GM20431 (cell line): ENCODE results near the gene FADS2.

Experiments
- in situ Hi-C: fragments of 300-500 bp; cut with MseI, MboI; formaldehyde crosslinking; loops from one replicate; pipeline ENCODE4 v1.15.0; 2020; ENCODE audit warnings: low sequenced_read_pairs; ENCODE audit not compliant: unreplicated experiment

The FADS2 gene

DNA sequence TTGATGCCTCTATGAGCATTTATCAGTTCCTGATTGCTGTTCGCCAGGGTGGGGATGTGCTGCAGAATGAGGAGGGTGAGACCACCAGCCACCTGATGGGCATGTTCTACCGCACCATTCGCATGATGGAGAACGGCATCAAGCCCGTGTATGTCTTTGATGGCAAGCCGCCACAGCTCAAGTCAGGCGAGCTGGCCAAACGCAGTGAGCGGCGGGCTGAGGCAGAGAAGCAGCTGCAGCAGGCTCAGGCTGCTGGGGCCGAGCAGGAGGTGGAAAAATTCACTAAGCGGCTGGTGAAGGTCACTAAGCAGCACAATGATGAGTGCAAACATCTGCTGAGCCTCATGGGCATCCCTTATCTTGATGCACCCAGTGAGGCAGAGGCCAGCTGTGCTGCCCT is 32.6 kb upstream of the FADS2 start:
- in situ Hi-C loops = no loop called here

DNA sequence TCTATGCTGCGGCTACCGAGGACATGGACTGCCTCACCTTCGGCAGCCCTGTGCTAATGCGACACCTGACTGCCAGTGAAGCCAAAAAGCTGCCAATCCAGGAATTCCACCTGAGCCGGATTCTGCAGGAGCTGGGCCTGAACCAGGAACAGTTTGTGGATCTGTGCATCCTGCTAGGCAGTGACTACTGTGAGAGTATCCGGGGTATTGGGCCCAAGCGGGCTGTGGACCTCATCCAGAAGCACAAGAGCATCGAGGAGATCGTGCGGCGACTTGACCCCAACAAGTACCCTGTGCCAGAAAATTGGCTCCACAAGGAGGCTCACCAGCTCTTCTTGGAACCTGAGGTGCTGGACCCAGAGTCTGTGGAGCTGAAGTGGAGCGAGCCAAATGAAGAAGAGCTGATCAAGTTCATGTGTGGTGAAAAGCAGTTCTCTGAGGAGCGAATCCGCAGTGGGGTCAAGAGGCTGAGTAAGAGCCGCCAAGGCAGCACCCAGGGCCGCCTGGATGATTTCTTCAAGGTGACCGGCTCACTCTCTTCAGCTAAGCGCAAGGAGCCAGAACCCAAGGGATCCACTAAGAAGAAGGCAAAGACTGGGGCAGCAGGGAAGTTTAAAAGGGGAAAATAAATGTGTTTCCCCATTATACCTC is 32.1 kb upstream of the FADS2 start:
- in situ Hi-C loops = no loop called here

DNA sequence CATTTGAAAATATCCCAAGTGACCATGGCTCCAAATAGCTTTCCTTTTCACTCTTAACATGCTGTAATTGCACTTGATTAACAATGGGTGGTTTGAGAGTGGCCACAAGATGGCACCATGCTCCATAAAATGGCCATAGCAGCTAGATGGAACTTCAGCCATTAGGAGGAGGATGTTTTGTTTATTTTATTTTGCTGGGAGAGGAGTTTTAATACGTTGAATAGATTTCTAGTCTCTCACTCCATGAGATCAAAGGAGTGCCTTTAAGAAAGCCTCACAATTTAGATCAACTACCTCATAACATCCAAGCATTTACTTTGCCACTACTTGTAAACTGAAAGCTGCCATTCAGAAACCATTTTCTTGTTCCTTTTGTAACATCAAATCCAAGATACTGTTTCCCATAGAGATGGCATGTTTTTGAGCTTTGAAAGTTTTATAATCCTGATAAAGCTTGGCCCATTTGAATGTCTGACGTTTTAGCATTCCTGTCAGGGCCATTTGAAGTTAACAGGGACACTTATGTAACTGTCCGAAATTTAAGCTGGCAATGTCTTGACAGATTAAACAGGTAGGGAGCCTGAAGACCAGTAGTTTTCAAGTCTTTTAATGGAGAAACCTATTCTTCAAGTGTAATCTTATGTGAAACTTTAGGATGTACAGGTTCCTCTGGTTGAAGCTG is 30.7 kb upstream of the FADS2 start:
- in situ Hi-C loops = no loop called here

DNA sequence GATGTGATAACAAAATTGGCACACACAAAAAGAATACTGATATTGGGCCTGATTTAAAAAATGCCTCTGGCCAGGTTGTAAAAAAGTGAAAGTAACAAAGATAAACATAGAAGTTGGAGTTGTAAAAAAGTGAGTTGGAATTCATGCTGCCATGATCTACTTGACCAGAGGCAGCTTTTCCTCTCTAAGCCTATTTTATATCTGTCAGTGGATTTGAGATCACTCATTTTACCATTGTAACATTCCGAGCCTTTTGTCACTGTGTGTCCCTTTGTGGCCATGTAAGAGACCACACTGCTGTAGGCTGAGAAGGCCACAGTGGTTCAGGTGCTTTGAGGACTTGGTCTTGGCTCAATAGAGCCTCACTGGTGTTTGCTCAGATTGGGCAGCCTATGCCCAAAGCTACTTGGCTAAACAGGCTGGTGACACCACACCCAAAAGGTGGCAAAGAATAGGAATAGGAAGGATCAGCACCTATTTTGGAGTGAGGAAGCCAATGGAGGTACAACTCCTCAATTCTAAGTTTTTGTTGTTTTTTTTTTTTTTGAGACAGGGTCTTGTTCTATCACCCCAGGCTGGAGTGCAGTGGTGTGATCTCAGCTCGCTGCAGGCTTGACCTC is 28.3 kb upstream of the FADS2 start:
- in situ Hi-C loops = no loop called here

DNA sequence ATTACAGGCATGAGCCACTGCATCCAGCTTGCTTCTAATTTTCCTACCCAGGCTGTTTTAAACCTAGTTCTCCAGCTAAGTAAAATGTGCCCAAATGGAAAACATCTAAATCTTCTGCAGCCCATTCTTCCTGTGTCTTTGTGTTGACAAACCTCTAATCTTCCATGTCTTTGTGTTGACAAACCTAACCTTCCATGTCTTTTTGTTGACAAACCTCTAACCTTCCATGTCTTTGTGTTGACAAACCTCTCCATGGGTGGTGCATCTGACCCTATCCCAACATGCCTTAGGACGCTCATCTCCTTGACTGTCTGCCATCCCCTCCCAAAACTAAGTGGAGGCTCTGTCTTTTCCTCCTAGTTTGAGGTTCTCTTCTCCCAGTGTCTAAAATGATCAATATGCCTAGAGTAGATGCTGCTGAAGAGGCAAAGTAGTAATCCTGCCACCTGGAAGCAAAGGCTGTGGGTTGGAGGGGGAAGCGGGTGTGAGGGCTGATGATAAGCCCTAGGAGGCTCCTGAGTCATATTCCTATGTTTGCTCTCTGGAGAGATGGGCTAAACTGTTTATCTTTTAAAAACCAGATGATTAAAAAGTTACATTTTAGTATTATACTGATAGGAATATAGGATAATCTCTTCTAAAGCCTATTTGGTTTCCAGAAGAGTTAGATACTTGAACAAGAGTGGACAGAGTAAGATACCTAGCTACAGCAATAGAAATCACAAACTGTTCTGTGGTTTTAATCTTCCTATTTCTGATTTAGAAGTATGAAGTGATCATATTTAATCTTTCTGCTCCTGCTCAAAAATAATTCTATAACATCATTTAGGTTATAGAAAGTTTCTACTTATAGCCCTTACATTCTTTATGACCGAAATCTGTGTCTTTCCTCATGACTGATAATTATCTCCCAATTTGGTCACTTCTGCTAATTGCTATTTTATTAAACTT is 27.5 kb upstream of the FADS2 start:
- in situ Hi-C loops = no loop called here

DNA sequence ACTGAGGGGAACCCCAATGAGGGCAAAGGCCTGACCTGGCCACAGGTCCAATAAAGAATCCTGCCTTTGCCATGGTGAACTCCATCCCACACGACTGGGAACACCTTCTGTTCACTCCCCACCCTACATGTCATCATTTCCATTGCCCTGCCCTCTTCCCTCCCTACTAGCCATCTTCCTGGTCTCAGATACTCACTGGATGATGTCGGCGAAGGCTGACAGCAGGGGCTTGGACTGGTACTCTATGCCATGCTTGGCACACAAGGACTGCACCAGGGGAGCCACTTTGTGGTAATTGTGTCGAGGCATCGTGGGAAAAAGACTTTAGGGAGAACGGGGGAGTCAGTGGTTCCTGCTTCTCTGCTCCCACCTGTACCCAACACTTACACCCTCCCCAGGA is 25.5 kb upstream of the FADS2 start:
- in situ Hi-C loops = no loop called here

DNA sequence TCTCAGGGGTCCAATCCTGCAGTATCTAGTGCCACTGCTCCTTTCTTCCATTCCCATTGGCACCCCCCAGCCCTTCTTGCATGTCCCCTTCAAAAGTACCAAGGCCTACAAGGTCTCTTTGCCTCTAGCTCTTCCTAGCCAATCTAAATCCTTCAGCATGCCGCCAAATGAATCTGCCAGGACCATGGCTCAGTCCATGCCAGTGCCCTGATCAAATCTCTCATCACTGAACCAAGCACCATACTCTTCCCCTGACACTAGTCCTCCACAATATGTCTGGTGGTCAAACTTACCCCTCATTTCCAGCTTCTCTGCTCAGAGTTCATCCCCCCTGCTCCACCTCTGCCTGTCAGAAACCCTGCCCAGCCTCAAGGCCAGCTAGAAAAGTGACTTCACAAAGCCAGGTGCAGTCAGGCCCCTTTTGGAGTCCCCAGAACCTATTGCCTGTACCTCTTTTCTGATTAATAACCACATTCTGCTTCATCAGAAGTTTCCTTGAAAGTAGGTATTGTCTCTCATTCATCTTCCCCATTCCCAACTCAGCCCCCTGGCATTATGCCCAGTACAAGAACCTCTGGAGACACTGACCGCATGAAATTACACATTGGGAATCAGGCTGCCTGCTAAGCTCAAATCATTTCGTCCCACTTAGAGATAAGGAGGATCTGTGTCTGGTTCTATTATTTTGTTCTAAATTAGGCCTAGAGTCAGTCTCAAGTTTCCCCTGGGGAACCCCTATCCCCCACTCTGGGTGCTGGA is 24.0 kb upstream of the FADS2 start:
- in situ Hi-C loops = no loop called here

DNA sequence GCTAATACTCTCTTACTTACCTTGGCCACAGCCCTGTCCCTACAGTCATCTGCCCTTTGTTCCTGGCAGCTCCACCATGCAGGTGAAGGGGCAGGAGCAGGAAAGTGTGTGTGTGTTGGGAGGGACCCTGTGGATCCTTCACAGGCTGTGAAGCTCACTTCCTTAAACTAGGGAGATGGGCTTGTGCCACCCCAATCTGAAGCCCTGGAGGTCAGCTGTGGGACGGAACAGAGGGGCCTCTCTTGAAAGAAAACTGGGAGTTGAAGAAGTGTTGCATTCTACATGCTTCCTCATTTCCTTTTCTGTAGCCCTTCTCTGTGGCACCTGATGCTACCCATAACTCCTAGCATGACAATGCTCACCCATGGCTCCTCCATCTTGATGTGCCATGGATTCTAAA is 23.0 kb upstream of the FADS2 start:
- in situ Hi-C loops = no loop called here

DNA sequence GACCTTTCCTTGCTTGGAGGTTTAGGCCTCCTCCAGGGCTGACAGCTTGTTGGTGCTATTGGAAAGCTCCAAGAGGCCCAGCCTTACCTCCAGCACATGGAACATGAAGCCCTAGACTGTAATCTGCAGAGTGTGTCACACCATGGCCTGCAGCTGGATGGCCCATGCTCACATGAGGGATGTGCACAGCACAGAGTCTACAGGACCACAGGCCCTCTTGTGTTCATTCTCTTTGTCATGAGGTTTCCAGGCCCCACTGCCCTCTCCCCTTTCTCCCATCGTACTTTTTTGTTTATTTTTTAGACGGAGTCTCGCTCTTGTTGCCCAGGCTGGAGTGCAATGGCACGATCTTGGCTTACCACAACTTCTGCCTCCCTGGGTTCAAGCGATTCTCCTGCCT is 21.3 kb upstream of the FADS2 start:
- in situ Hi-C loops = no loop called here

DNA sequence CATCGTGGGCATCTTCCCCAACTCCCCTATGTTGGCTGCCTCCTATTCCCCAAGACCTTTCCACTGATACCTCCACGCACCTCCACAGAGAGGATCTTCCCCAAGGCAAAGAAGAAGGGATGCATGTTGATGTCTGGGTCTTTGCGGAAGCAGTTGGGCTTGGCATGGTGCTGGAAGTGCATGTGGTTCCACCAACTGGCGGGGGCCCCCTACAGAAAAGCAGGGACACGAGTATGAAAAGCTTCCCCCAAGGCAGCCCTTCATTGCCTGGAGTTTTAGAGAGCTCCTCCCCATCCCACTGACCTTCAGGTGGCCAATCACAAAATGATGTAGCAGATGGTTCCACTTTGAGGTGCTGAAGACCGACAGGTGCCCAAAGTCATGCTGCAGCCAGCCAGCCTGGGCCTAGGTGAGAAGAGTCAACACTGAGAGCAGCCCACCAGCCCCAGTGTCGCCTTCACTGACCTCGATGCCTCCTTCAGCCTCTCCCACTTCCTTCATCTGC is 17.4 kb upstream of the FADS2 start:
- in situ Hi-C loops = no loop called here

DNA sequence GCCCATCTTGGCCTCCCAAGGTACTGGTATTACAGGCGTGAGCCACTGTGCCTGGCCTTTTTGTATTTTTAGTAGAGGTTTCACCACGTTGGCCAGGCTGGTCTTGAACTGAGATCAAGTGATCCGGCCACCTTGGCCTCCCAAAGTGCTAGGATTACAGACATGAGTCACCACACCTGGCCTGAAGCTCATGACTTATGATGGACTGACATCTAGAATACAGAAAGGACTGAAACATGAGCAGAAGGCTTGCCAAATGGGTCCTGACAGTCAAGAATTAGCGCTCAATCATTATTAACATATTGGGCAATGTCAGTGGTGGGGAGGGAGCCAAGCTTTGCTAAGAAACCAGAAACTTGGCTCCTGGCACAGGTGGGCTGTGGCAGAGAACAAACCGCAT is 16.3 kb upstream of the FADS2 start:
- in situ Hi-C loops = no loop called here

DNA sequence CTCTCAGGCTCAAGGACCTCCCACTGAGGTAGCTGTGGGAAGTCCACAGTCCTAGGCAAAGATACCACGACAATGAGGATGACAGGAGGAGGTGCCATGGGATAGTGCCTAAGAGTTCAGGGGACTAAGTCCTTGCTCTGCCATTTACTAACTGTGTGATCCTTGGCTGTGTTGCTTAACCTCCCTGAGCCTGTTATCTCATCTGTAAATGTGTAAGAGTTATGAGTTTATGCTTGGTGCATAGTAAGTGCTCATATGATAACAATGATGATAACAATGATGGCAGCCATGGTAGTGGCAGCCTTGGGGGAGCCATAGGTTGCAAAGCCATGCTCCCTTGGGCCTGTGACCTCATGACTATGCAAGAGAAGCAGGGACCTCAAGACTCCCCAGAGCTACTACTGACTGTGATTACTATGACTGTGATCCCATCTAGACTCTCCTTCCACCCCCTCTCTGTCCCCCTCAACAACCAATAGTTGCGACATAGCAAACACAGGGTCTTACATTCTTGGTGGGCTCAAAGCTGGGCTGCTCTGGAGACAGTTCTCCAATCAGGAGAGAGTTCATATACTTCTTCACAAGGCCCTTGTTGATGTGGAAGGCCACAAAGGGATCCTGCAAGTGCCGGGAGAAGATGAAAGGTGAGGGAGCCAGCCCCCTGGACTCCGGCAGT is 15.2 kb upstream of the FADS2 start:
- in situ Hi-C loops = no loop called here

DNA sequence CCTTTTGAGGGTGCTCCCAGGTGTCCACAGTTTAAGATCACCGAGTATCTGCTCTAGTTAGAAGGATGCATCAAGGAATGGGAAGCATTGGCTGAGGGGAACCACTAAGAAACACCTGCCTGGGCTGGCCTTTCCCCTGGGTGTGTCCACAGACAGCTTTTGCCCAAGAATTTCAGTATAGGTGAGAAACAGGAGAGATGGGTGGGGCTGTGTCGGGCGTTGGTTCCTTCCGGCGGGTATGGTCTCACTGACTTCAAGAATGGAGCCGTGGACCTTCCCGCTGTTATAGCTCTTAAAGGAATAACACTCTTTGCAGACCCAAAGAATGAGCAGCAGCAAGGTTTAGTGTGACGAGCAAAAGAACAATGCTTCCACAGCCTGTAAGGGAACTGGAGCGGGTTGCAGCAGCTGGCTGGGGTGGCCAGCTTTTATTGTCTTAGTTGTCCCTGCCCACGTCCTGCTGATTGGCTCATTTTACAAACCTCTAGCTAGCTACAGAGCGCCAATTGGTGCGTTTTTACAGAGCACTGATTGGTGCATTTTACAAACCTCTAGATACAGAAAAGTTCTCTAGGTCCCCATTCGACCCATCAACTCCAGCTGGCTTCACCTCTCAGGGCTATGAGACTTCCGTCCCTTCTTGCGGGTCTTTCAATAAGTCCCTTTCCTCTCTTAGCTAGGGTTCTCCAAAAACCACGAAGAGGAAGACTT is 13.7 kb upstream of the FADS2 start:
- in situ Hi-C loops = no loop called here

DNA sequence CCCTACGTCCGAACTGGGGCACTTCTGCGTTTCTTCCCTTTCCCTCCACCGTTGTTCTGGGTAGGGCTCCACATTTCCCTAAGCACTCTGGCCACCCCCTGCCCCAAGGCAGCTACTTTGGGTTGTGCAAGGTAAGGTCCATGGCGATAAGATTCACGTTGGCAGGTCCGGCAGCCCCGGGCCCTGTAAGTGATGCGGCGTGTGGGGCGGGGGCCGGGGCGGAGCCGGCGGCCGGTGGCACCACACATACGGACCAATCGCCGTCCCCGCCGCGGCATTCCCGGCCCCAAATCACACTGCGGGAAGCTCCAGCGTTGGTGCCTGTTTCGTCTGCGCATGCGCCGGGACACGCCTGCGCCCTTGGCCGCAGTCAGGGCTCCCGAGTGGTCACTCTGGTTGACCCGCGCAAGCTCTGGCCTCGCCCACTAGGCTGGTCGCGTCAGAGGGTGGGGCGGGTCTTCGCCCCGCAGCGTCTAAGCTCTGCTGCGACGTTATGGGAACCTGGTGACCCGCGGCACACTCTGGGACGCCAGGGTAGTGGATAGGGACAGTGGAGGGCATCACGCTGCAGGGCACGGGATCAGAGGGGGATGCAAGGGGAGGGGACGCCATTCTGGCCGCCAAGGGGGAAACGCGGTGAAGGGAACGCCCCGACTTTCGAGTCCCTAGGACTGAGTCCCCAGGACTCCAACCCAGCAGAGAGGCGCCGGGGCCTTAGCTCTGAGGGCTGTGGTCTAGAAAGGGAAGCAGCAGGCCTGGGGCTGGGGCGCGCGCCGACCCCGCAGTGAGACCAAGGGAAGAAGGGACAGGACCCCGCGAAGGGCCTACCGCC is 12.9 kb upstream of the FADS2 start:
- in situ Hi-C loops = no loop called here

DNA sequence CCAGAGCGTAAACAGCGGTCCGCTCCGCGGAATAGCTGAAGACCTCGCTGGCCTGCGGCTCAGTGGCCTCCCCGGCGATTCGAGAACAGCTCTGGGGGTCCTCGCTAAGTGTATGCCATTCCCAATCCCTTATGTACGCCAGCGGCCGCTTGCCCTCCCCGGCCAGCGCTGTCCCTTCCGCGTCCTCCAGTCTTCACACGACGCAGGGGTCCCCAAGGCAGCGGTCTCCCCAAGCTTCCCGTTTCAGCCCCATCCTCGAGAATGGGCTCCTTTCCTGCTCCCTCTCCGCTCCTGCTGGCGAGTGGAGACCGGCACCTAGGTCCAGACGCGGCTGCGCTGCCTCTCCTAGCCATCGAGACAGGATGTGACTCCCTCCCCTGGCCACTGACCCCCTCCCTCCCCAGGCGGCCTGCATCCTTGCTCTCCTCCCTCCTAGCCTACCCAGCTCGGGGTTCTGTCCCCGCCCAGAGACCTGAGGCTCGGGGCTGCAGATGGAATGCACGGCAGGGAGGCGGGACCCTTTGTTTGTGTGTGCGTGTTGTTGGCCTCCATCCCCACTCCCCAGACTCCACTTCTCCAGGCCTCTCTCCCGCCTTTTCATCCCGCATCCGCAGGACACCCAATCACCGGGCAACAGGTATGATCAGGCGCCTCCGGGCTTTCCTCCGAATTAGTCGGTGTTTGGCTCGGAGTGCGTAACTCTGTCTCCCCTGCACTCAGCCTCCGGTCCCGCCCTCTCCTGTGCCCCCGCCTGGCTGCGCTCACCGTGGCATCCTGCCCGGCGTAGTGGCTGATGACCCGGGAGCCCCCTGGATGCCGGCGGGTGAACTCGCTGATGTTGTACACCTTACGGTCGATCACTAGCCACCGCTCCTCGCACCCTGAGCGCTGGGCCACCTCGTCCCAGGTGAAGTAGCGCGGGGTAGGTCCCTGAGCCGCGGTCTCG is 12.0 kb upstream of the FADS2 start:
- in situ Hi-C loops = no loop called here

DNA sequence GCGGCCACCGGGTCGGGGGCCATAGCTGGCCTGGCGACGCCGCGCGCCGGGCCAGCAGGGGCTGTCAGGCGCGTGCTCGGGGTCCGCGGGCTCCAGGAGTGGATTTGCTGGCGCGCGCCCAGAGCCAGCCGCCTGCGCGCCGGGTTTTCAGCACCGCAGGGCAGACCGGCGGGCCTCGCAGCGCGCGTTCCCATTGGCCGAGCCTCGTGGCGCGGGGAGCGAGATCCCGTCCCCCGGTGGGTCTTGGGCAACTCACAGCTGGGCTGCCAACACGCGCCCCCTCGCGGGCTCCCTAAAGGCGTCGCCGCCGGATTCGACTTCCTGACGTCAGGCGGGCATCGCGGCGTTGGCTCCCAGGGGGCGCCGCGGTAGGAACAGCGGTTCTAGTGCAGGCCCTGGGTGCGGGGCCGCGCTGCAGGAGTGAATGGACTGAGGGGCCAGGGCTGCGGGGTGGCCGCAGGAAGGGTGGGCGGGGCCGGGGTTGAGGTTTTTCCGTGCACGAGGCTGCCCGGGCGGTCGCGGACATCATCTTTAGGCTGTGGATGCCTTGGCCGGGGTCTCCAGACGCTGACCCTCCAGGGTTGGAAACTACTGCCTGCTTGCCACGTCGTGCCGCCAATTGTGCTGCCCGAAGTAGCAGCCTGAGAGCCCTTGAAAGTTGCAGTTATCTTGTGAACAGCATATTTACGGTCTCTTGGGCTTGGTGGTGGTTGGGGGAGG is 11.2 kb upstream of the FADS2 start, which contains the start of gene FADS1:
Gene FADS1, minus strand, starts transcription at position 268 of the 720 bp plus-strand sequence. Its CDS starts 74 bp downstream, at position 194.
- in situ Hi-C loops = no loop called here
